Measurements from ENCODE around the gene BMP2.

DNA sequence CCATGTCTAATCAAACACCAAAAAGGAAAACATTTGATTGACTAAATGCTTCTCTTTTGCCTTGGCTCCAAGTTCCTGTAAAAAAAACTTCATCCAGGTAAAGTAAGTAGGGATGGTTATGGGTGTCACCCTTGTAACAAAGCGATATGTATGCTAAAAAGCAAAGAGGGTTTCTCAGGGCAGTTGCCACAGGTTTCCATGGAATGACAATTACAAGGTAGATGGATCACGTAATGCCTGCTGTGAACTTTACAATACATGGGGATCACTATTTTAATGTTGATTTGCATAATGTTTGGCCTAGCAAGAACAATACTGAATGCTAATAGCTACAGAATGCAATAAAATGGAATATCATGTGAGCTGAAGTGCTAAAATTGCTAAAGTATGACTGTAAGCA is 2.9 kb upstream of the BMP2 start:
- TF ChIP-seq HNF4G (IDR thresholded peaks at IDR 0.05): no peak
- TF ChIP-seq CTCF (IDR thresholded peaks at IDR 0.05; ENCODE audit: low read depth, low read length, missing input control): no peak
- no peak for TF ChIP-seq NR2F2 (IDR thresholded peaks at IDR 0.05)
- no peak for TF ChIP-seq SP1 (IDR thresholded peaks at IDR 0.05)
- no peak for TF ChIP-seq TAF1 (conservative IDR thresholded peaks at IDR 0.05)
- TF ChIP-seq ATF3 (IDR thresholded peaks at IDR 0.05): no peak
- TF ChIP-seq ZBTB33 (IDR thresholded peaks at IDR 0.05): no peak
- TF ChIP-seq YY1 (IDR thresholded peaks at IDR 0.05): no peak
- TF ChIP-seq RXRA (IDR thresholded peaks at IDR 0.05): no peak
- TF ChIP-seq, protein P1, sequence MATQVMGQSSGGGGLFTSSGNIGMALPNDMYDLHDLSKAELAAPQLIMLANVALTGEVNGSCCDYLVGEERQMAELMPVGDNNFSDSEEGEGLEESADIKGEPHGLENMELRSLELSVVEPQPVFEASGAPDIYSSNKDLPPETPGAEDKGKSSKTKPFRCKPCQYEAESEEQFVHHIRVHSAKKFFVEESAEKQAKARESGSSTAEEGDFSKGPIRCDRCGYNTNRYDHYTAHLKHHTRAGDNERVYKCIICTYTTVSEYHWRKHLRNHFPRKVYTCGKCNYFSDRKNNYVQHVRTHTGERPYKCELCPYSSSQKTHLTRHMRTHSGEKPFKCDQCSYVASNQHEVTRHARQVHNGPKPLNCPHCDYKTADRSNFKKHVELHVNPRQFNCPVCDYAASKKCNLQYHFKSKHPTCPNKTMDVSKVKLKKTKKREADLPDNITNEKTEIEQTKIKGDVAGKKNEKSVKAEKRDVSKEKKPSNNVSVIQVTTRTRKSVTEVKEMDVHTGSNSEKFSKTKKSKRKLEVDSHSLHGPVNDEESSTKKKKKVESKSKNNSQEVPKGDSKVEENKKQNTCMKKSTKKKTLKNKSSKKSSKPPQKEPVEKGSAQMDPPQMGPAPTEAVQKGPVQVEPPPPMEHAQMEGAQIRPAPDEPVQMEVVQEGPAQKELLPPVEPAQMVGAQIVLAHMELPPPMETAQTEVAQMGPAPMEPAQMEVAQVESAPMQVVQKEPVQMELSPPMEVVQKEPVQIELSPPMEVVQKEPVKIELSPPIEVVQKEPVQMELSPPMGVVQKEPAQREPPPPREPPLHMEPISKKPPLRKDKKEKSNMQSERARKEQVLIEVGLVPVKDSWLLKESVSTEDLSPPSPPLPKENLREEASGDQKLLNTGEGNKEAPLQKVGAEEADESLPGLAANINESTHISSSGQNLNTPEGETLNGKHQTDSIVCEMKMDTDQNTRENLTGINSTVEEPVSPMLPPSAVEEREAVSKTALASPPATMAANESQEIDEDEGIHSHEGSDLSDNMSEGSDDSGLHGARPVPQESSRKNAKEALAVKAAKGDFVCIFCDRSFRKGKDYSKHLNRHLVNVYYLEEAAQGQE (IDR thresholded peaks at IDR 0.05): no peak
- no peak for TF ChIP-seq MAX (IDR thresholded peaks at IDR 0.05)
- no peak for TF ChIP-seq FOXA1 (IDR thresholded peaks at IDR 0.05)
- TF ChIP-seq RAD21 (IDR thresholded peaks at IDR 0.05): no peak
- no peak for TF ChIP-seq EGR1 (IDR thresholded peaks at IDR 0.05; ENCODE audit: low read depth in 2 of 2)

All from liver (tissue), 3 donors.